Endothelial cell of umbilical vein (primary cell): ENCODE data around the gene THSD4.

Experiments used
- CTCF ChIP-seq, 2 donors: IDR thresholded peaks; 1 replicate in 1 of 2; 2 replicates in 1 of 2; pipeline ENCODE4 v1.5.1; 2011; ENCODE audit warnings: low read length in 2 of 2, mild to moderate bottlenecking in 2 of 2, moderate library complexity in 2 of 2, control low read depth in 1 of 2, inconsistent platforms in 1 of 2, low read depth in 1 of 2; ENCODE audit not compliant: insufficient read depth in 1 of 2; ENCODE audit errors: extremely low read depth in 1 of 2
- MAX ChIP-seq: IDR thresholded peaks from 2 replicates; pipeline ENCODE4 v1.6.1; 2011; ENCODE audit not compliant: insufficient read depth, insufficient read length
- MYC ChIP-seq: IDR thresholded peaks from one replicate; pipeline ENCODE4 v1.6.1; 2011; ENCODE audit warnings: mild to moderate bottlenecking, low read depth, low read length
- POLR2A ChIP-seq: IDR thresholded peaks from 2 replicates; pipeline ENCODE4 v1.6.1; 2012; ENCODE audit warnings: low read depth, mild to moderate bottlenecking, control low read depth, low read length

GRCh38 chr15:71811752-71812735 is 696.8 kb downstream of the THSD4 start:
- TF ChIP-seq CTCF (IDR thresholded peaks at IDR 0.05; ENCODE audit: extremely low read depth in 1 of 2, insufficient read depth in 1 of 2, low read depth in 1 of 2, low read length in 2 of 2) (no peak), POLR2A (no peak), MAX (no peak), MYC (no peak)
